Lung (tissue), 12 donors: ENCODE results near the gene APEX1. TPM values are rescaled to one million over a fixed set of nuclear protein-coding genes. Genes with fewer than 3 reads are reported as not detected.

Source experiments
- ATAC-seq: fragments of 200-7000 bp; cut with Tn5 transposase; one replicate; pipeline ENCODE4 v1.9.1; 2020; ENCODE audit warnings: moderate number of reproducible peaks; ENCODE audit not compliant: insufficient read depth, low FRiP score
- DNase-seq, 3 donors: peaks; one replicate each; pipeline ENCODE4 v3.0.0-alpha.2; 2013 to 2017
- H3K27ac ChIP-seq, 2 donors: one replicate each; pipeline ENCODE4 v1.5.1; 2013; ENCODE audit warnings: mild to moderate bottlenecking in 2 of 2, moderate library complexity in 2 of 2, control low read depth in 1 of 2, inconsistent platforms in 1 of 2, low read depth in 1 of 2, low read length in 1 of 2
- H3K27me3 ChIP-seq, 3 donors: one replicate each; pipeline ENCODE4 v1.5.1; 2013; ENCODE audit warnings: low read length in 2 of 3; ENCODE audit not compliant: control insufficient read depth in 3 of 3, insufficient read depth in 3 of 3
- H3K36me3 ChIP-seq, 4 donors: one replicate each; pipeline ENCODE4 v1.5.1; 2013; ENCODE audit warnings: low read length in 4 of 4, mild to moderate bottlenecking in 1 of 4, moderate library complexity in 1 of 4; ENCODE audit not compliant: control insufficient read depth in 4 of 4, insufficient read depth in 4 of 4
- H3K4me1 ChIP-seq, 5 donors: one replicate each; pipeline ENCODE4 v1.5.1; 2013; ENCODE audit warnings: low read length in 5 of 5, mild to moderate bottlenecking in 2 of 5, moderate library complexity in 1 of 5; ENCODE audit not compliant: control insufficient read depth in 5 of 5, insufficient read depth in 5 of 5
- H3K4me3 ChIP-seq: one replicate; pipeline ENCODE4 v1.5.1; 2013; ENCODE audit warnings: mild to moderate bottlenecking, control low read depth, moderate library complexity
- H3K9ac ChIP-seq, 2 donors: one replicate each; pipeline ENCODE4 v1.5.1; 2013; ENCODE audit warnings: low read length in 2 of 2, control low read depth in 1 of 2; ENCODE audit not compliant: insufficient read depth in 1 of 2
- H3K9me3 ChIP-seq, 4 donors: one replicate each; pipeline ENCODE4 v1.5.1; 2013; ENCODE audit warnings: low read length in 3 of 4, mild to moderate bottlenecking in 1 of 4, moderate library complexity in 1 of 4; ENCODE audit not compliant: control insufficient read depth in 4 of 4, insufficient read depth in 3 of 4
- CTCF ChIP-seq: IDR thresholded peaks from 2 replicates; pipeline ENCODE4 v1.5.1; 2012; ENCODE audit warnings: mild to moderate bottlenecking; ENCODE audit errors: control extremely low read depth, extremely low read depth
- WGBS, 2 donors: extraction: QIAGEN DNeasy Blood & Tissue Kit; methylation state at CpG; one replicate each; pipeline ENCODE4 v1.1.7; 2013; 5-methylcytosine and 5-hydroxymethylcytosine counted together
- polyA plus RNA-seq, 2 donors: library from polyadenylated mRNA; stranded (reverse); fragments of 200-250 nt; gene quantifications; one replicate each; pipeline ENCODE4 v1.2.1, GENCODE V29; 2013
- total RNA-seq, 2 donors: library from RNA; depleted of rRNA in 1 of 2; stranded (reverse); fragments of >200 nt in 1 of 2; gene quantifications; one replicate each; pipeline ENCODE4 v1.2.1, GENCODE V29; 2014 to 2021
- donor health status: control.
- donor health status: control.
- donor health status: Bipolar disorder and iron deficiency.
- donor health status: healthy.
- donor health status: DM: yes; HTN: yes; CAD: no.

The APEX1 gene
- total and polyA plus RNA-seq, 4 donors: 66.2 to 159 (median 120) TPM

- DNase-seq: no peak
- Histone ChIP-seq H3K27ac (peak overlapping the region in 1 of 2 donors; percentile 60), H3K9ac (no peak overlapping the region), H3K27me3 (no peaks in the 10 kb centered on the region), H3K9me3 (no peaks in the 10 kb centered on the region), H3K4me1 (peaks cover 0 to 9% (median 0%) of the 10 kb centered on the region in 5 donors), H3K36me3 (no peaks in the 10 kb centered on the region), H3K4me3 (no peak overlapping the region)
- no peak for TF ChIP-seq CTCF
- no peak for ATAC-seq
- WGBS, 2 donors: 46 to 68% methylated on average over 5 of the region's 5 CpGs
These were observed 27.0 kb upstream of the APEX1 start for GRCh38 chr14:20428010-20428365.

- WGBS, 2 donors: 27 to 40% methylated on average over 5 of the region's 5 CpGs
- DNase-seq (no peak), ATAC-seq (no peak)
- Histone ChIP-seq H3K36me3 (no peaks in the 10 kb centered on the region), H3K27ac (no peak overlapping the region), H3K4me3 (no peak overlapping the region), H3K27me3 (peaks cover 0 to 2% (median 0%) of the 10 kb centered on the region in 3 donors), H3K9ac (no peak overlapping the region), H3K9me3 (no peaks in the 10 kb centered on the region), H3K4me1 (peaks cover 0 to 9% (median 0%) of the 10 kb centered on the region in 5 donors)
- no peak for TF ChIP-seq CTCF
These were observed 26.2 kb upstream of the APEX1 start for GRCh38 chr14:20428802-20429201.

- 68% methylated on average over 30 of the region's 30 CpGs for WGBS, 2 donors
These were observed 25.0 kb upstream of the APEX1 start for GRCh38 chr14:20429801-20430669.

More at GRCh38 chr14:20429801-20430669, 25.0 kb upstream of the APEX1 start:
- no peaks in the 10 kb centered on the region for H3K36me3 ChIP-seq
- TF ChIP-seq CTCF: no peak
- H3K4me3 ChIP-seq: no peak overlapping the region
- ATAC-seq (peak; percentile 50), DNase-seq (no peak)
- no peak overlapping the region for H3K27ac ChIP-seq
- H3K9me3 ChIP-seq: no peaks in the 10 kb centered on the region
- peaks cover 0 to 7% (median 0%) of the 10 kb centered on the region in 3 donors for H3K27me3 ChIP-seq
- H3K9ac ChIP-seq: no peak overlapping the region
- H3K4me1 ChIP-seq: peaks cover 0 to 12% (median 0%) of the 10 kb centered on the region in 5 donors
